Stimulated activated naive B cell treated with anti-CD40 and anti-IgM and Interleukin-4, amounts not matched to agents 10 μg/mL and 1 μg/mL and 100 μg/mL, for 72 hours (primary cell): ENCODE results near the gene GBP6.
A peak's percentile ranks its signal among the peaks of the same experiment; 100 is the strongest.
"Not testable (repeated sequence)": the region's sequence is repeated elsewhere in the genome, so short reads cannot be mapped to it uniquely, and the experiment has no call there.

ENCODE experiments used
- ATAC-seq, 2 donors: fragments of 150-1000 bp; cut with Tn5 transposase; replicated peaks; 2 replicates each; pipeline ENCODE4 v1.10.0; 2021; ENCODE audit warnings: moderate library complexity in 1 of 2
- DNase-seq: peaks from one replicate; pipeline ENCODE4 v3.0.0; 2021
- H3K27ac Mint-ChIP-seq: one replicate; pipeline ENCODE4 v1.8.0; 2022; ENCODE audit warnings: mild to moderate bottlenecking, mixed read lengths
- H3K27me3 Mint-ChIP-seq, 2 donors: one replicate each; pipeline ENCODE4 v1.8.0; 2022; ENCODE audit warnings: mixed read lengths in 2 of 2
- H3K36me3 Mint-ChIP-seq, 2 donors: one replicate each; pipeline ENCODE4 v1.8.0; 2022; ENCODE audit warnings: mixed read lengths in 2 of 2, mild to moderate bottlenecking in 1 of 2
- H3K4me1 Mint-ChIP-seq, 2 donors: one replicate each; pipeline ENCODE4 v1.8.0; 2022; ENCODE audit warnings: mixed read lengths in 2 of 2, mild to moderate bottlenecking in 1 of 2
- H3K4me3 Mint-ChIP-seq, 2 donors: one replicate each; pipeline ENCODE4 v1.8.0; 2022; ENCODE audit warnings: mild to moderate bottlenecking in 2 of 2, mixed read lengths in 2 of 2, moderate library complexity in 1 of 2
- H3K9me3 Mint-ChIP-seq, 2 donors: one replicate each; pipeline ENCODE4 v1.8.0; 2022; ENCODE audit warnings: mixed read lengths in 2 of 2, mild to moderate bottlenecking in 1 of 2

GBP6 gene

DNA sequence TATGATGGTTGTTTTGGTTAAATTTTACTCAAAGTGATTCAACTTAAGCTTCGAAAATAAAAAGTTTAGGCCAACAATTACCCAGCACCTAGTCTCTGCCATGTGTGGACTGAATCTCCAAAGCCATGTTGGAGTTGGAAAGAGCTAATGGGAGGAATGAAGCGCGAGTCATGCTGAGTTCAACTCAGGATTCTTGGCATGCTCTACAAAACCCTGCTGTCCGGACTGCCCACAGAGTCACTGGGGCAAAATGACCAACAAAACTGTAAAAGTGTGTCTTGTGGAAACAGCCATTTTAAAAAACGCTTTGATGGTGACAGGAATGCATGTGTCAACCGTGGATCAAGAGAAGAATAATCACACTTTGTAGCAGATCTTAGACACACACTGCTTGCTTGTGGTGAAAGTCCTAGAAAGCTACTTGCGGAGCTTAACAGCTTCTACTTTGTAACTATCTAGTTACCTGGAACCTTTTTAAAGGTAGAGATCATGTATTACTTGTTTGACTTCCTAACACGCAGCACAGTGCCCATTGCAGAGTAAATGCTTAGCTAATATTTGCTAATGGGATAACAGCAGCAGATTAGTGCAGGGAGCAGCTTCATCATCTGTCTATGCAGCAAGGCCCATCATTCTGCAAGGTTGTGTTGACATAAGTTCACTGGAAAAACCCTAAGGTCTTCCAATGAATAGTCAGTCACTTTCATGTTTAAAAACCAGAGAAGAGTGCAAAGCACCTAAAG is 7.0 kb upstream of the GBP6 start:
- Mint-ChIP-seq H3K27me3 (no peaks in the 10 kb centered on the region), H3K9me3 (no peaks in the 10 kb centered on the region), H3K36me3 (no peaks in the 10 kb centered on the region), H3K27ac (no peak overlapping the region), H3K4me1 (peaks cover 10 to 29% of the 10 kb centered on the region in 2 donors), H3K4me3 (no peak overlapping the region)
- DNase-seq (no peak), ATAC-seq (peak; percentile 48 to 51)

DNA sequence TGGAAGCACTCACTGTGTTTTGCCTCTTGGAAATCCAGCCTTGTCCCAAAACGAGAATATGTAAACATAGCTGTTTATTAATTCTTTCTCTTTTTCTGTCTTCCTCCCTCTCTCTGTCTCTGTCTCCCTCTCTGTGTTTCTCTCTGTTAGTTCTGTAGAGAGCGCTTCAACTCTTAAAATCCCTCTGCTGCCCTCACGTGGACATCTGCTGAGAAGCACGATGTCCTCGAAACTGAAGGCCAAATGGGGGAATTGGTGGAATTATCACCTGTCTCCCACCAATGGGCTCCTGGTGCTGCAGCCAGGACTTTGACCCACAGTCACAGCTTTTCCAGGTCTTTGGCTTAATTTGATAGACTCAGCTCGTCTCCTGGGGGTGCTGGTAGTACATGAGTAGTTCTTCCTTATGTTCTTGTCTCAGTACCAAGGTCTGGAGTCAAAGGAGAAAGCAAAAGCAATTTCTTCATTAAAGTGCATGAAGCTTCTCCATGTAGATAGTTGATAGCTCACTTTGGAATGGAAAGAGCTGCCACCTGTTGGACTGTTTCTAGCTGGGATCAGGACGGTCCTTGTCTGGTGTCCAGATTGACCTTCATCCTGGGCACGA is 5.5 kb upstream of the GBP6 start:
- Mint-ChIP-seq H3K27ac (no peak overlapping the region), H3K36me3 (no peaks in the 10 kb centered on the region), H3K9me3 (no peaks in the 10 kb centered on the region), H3K4me1 (peaks cover 13 to 38% of the 10 kb centered on the region in 2 donors), H3K4me3 (no peak overlapping the region), H3K27me3 (no peaks in the 10 kb centered on the region)
- DNase-seq (peak; percentile 62), ATAC-seq (peak; percentile 80 to 84)

DNA sequence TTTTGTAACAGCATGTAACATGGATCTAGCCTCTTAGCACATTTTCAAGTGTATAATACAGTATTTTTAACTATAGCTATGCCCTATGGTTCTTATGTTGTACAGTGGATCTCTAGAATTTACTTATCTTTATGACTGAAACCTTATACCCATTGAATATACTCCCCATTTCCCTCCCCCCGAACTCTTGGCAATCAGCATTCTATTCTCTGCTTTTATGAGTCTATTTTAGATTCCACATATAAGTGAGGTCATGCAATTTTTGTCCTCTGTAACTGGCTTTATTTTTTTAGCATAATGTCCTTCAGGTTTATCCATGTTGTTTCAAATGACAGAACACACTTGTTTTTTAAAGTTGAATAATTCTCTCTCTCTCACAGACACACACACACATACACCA is 3.1 kb upstream of the GBP6 start:
- Mint-ChIP-seq H3K27ac (no peak overlapping the region), H3K4me1 (peaks cover 11 to 32% of the 10 kb centered on the region in 2 donors), H3K27me3 (no peaks in the 10 kb centered on the region), H3K9me3 (no peaks in the 10 kb centered on the region), H3K36me3 (no peaks in the 10 kb centered on the region), H3K4me3 (no peak overlapping the region)
- no peak for DNase-seq
- no peak for ATAC-seq

DNA sequence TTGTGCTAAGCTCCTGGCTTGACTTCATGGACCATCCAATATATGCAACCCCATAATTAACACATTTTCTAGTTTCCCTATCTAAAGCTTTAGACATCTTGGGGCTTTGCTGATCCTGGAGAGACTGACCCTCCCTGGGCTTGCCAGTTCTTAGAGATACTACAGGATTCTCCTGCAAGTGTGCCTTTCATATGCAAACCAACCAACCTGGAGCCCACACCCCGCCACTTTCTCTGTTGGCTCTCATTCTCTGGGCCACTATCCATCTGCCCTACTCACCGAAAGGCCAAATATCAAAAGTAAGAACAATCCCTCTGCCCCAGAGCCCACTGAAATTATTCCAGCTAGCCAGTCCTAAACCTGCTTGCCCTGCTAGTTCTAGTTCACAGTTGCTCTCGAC is 2.2 kb upstream of the GBP6 start:
- DNase-seq: no peak
- ATAC-seq: no peak
- no peaks in the 10 kb centered on the region for H3K9me3 Mint-ChIP-seq
- peaks cover 11 to 29% of the 10 kb centered on the region in 2 donors for H3K4me1 Mint-ChIP-seq
- no peak overlapping the region for H3K27ac Mint-ChIP-seq
- no peaks in the 10 kb centered on the region for H3K27me3 Mint-ChIP-seq
- no peaks in the 10 kb centered on the region for H3K36me3 Mint-ChIP-seq
- H3K4me3 Mint-ChIP-seq: no peak overlapping the region

DNA sequence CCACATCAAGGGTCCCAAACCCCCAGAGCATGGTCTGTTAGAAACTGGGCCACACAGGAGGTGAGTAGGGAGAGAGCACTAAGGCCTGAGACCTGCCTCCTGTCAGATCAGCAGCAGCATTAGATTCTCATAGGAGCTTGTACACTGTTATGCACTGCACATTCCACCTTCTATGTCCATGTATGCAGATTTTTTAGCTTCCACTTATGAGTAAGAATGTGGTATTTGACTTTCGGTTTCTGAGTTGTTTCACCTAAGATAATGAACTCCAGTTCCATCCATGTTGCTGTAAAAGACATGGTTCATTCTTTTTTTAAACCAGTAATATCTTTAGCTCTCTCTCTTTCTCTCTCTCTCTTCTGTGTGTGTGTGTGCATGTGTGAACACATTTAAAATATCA is 663 bp upstream of the GBP6 start:
- Mint-ChIP-seq H3K4me1 (peaks cover 5 to 16% of the 10 kb centered on the region in 2 donors), H3K4me3 (no peak overlapping the region), H3K27ac (no peak overlapping the region), H3K9me3 (no peaks in the 10 kb centered on the region), H3K36me3 (no peaks in the 10 kb centered on the region), H3K27me3 (no peaks in the 10 kb centered on the region)
- ATAC-seq (peak; percentile 81 to 89), DNase-seq (no peak)

DNA sequence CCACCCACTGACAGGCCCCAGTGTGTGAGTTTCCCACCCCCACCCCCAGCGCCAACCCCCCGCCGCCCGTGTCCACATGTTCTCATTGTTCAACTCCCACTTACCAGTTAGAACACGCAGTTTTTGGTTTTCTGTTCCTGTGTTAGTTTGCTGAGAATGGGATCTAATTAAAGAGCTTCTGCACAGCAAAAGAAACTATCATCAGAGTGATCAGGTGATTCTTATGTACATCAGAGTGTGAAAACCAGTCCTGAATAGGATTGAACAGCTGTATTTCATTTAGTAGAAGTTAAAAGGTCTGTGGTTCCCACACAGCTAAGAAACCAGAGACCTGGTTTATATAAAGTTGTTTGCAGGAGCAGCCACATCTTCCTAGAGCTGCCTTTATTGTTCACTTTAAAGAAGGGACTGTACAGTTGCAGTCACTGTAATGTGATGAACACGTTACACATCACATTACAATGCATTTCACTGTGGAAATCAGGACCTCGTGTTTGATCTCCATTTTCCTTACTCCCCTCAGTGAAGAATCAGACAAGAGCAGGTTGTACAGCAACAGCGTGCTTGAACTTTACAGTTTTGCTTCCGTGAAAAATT is 1.2 kb downstream of the GBP6 start:
- no peak for DNase-seq
- Mint-ChIP-seq H3K9me3 (no peaks in the 10 kb centered on the region), H3K4me3 (no peak overlapping the region), H3K27ac (no peak overlapping the region), H3K4me1 (peaks cover 4 to 13% of the 10 kb centered on the region in 2 donors), H3K36me3 (no peaks in the 10 kb centered on the region), H3K27me3 (no peaks in the 10 kb centered on the region)
- ATAC-seq: no peak

DNA sequence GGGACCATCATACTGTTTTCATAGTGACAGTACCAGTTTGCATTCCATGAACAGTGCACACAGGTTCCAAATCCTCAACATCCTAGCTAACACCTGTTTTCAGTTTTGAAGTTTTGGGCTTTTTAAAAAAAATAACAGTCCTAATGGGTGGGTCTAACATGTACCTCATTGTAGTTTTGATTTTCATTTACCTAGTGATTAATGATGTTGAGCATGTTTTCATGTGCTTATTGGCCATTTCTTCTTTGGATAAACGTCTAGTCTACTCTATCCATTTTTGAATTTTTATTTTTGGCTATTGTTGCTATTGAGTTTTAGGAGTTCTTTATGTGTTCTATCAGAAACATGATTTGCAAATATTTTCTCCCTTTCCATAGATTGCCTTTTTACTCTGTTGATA is 3.4 kb downstream of the GBP6 start:
- H3K27ac Mint-ChIP-seq: no peak overlapping the region
- no peak overlapping the region for H3K4me3 Mint-ChIP-seq
- H3K36me3 Mint-ChIP-seq: no peaks in the 10 kb centered on the region

DNA sequence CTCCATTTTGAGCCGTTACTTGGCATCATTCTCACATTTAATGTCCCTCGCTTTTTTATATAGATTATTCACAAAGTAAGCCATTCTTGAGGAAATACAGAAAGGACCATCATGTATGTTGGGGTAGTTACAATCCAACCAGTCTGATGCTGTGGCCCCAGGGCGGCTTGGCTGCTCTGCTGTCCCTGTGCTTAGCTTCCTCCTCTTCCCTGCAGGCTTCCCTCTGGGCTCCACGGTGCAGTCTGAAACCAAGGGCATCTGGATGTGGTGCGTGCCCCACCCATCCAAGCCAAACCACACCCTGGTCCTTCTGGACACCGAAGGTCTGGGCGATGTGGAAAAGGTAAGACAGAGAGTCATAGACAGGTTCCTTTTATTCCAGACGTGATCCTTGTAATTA is 5.5 kb downstream of the GBP6 start:
- Mint-ChIP-seq H3K27ac (no peak overlapping the region), H3K36me3 (no peaks in the 10 kb centered on the region), H3K9me3 (peaks cover 3 to 5% of the 10 kb centered on the region in 2 donors), H3K4me3 (no peak overlapping the region), H3K4me1 (no peaks in the 10 kb centered on the region), H3K27me3 (no peaks in the 10 kb centered on the region)
- ATAC-seq: no peak
- no peak for DNase-seq

More for the DNA sequence above, 3.4 kb downstream of the GBP6 start:
- no peak for DNase-seq
- H3K9me3 Mint-ChIP-seq: no peaks in the 10 kb centered on the region
- ATAC-seq: no peak
- H3K4me1 Mint-ChIP-seq: peaks cover 4 to 13% of the 10 kb centered on the region in 2 donors
- H3K27me3 Mint-ChIP-seq: no peaks in the 10 kb centered on the region

DNA sequence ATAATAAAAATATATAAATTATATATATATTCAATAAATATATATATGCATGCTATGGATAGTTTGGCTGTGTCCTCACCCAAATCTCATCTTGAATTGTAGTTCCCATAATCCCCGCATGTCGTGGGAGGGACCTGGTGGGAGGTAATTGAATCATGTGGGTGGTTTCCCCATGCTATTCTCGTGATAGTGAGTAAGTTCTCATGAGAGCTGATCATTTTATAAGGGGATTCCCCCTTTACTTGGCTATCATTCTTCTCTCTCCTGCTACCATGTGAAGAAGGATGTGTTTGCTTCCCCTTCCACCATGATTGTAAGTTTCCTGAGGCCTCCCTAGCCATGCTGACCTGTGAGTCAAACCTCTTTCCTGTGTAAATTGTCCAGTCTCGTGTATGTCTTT is 10.0 kb downstream of the GBP6 start:
- not testable (repeated sequence) for H3K27ac Mint-ChIP-seq, H3K36me3 Mint-ChIP-seq, H3K27me3 Mint-ChIP-seq, ATAC-seq, H3K4me1 Mint-ChIP-seq, H3K4me3 Mint-ChIP-seq, DNase-seq, H3K9me3 Mint-ChIP-seq

DNA sequence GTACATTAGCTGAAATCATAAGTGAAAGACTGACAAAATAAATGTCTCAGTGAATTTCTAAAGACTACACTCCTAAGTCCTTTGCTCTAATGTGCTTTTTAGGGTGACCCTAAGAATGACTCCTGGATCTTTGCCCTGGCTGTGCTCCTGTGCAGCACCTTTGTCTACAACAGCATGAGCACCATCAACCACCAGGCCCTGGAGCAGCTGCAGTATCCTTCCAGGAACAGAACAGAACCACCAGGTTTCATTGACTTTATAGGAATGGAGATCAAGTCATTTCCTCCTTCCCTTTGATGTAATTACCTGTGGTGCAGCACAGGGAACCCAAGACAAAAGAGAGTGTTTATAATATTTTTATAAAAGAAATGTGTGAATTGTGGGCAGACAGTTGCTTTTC is 14.1 kb downstream of the GBP6 start:
- H3K4me1 Mint-ChIP-seq: peaks cover 3 to 5% of the 10 kb centered on the region in 2 donors
- H3K36me3 Mint-ChIP-seq: no peaks in the 10 kb centered on the region
- DNase-seq (no peak), ATAC-seq (no peak)
- no peak overlapping the region for H3K27ac Mint-ChIP-seq
- H3K9me3 Mint-ChIP-seq: peaks cover 8 to 9% of the 10 kb centered on the region in 2 donors
- H3K27me3 Mint-ChIP-seq: peaks cover 0 to 6% of the 10 kb centered on the region in 2 donors
- no peak overlapping the region for H3K4me3 Mint-ChIP-seq

DNA sequence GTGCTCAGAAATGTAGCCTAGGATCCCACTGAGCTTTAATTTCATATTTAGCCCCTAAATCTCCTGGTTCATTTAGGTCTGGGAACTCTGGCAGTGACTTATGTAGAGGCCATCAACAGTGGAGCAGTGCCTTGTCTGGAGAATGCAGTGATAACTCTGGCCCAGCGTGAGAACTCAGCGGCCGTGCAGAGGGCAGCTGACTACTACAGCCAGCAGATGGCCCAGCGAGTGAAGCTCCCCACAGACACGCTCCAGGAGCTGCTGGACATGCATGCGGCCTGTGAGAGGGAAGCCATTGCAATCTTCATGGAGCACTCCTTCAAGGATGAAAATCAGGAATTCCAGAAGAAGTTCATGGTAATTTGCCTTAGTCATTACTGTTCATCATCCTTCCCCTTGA is 17.8 kb downstream of the GBP6 start:
- no peaks in the 10 kb centered on the region for H3K27me3 Mint-ChIP-seq
- DNase-seq: no peak
- H3K4me1 Mint-ChIP-seq: peaks cover 3 to 5% of the 10 kb centered on the region in 2 donors
- ATAC-seq: no peak
- no peaks in the 10 kb centered on the region for H3K36me3 Mint-ChIP-seq
- no peaks in the 10 kb centered on the region for H3K9me3 Mint-ChIP-seq
- no peak overlapping the region for H3K27ac Mint-ChIP-seq
- H3K4me3 Mint-ChIP-seq: no peak overlapping the region

DNA sequence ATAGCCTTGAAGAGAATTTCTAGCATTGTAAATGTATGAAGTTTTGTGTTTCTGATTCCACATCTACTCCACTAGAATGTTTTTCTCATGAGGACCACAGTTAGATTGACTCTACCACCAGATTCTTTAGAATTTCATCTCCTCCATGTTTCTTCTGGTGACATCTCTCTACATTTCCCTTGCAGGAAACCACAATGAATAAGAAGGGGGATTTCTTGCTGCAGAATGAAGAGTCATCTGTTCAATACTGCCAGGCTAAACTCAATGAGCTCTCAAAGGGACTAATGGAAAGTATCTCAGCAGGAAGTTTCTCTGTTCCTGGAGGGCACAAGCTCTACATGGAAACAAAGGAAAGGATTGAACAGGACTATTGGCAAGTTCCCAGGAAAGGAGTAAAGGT is 18.6 kb downstream of the GBP6 start:
- H3K27ac Mint-ChIP-seq: no peak overlapping the region
- DNase-seq: no peak
- H3K4me3 Mint-ChIP-seq: no peak overlapping the region
- no peaks in the 10 kb centered on the region for H3K27me3 Mint-ChIP-seq
- H3K36me3 Mint-ChIP-seq: no peaks in the 10 kb centered on the region
- H3K9me3 Mint-ChIP-seq: no peaks in the 10 kb centered on the region
- no peak for ATAC-seq
- H3K4me1 Mint-ChIP-seq: peaks cover 3 to 5% of the 10 kb centered on the region in 2 donors

DNA sequence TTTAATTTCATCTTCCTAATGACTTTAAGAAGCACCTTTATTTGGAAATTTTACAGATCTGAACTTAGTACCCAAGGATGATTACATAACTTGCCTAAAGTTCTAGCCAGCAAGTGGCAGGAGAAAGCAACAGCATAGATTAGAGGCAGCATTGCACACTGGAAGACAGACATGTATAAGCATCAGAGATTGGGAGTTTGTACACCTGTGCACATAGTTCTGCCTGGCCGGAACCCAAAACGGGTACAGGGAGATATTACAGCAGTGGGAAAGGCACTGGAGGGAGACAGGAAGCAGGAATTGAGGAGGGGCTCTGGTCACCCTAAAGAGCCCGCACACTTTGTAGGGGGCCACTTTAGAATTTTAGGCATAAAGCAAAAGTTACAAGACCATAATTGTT is 19.3 kb downstream of the GBP6 start:
- ATAC-seq (no peak), DNase-seq (no peak)
- Mint-ChIP-seq H3K4me1 (peaks cover 3 to 5% of the 10 kb centered on the region in 2 donors), H3K27me3 (no peaks in the 10 kb centered on the region), H3K36me3 (no peaks in the 10 kb centered on the region), H3K4me3 (no peak overlapping the region), H3K27ac (no peak overlapping the region), H3K9me3 (no peaks in the 10 kb centered on the region)

DNA sequence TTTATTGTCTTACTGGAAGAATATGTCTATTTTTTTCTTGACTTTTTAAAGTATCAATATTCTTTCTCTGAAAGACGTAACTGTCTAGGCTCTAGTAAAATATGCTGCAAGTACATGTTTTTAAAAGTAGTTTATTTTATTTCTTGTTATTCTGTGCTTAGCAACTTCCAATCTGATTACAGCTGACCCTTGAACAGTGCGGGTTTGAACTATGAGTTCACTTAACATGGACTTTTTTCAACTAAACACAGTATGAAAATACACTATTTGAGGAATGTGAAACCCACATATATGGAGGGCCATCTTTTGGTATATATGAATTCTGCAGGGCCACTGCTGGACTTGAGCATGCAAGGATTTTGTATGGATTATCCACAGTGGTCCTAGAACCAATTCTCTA is 26.8 kb downstream of the GBP6 start:
- no peaks in the 10 kb centered on the region for H3K4me1 Mint-ChIP-seq
- H3K27ac Mint-ChIP-seq: no peak overlapping the region
- H3K9me3 Mint-ChIP-seq: peaks cover 7 to 8% of the 10 kb centered on the region in 2 donors
- DNase-seq (no peak), ATAC-seq (no peak)
- no peaks in the 10 kb centered on the region for H3K27me3 Mint-ChIP-seq
- no peak overlapping the region for H3K4me3 Mint-ChIP-seq
- H3K36me3 Mint-ChIP-seq: peaks cover 0 to 1% of the 10 kb centered on the region in 2 donors

DNA sequence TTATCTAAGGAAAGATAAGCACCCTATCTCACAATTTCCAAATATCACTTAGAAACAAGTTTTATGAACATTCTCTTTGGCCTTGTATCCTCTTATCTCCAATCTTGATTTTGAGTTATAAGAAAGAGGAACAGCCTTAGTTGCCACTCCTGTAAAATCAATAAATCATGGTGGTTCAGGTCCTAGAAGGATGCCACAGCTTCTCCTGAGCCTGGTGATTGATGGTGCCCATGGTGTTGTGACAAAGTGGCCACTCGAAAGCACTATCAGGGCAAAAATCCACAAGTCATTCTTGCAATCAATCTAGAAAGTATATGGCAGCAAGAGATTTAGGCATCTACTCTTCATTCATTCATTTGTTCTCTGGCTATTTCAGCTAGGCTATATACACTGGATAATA is 27.8 kb downstream of the GBP6 start:
- Mint-ChIP-seq H3K4me3 (no peak overlapping the region), H3K9me3 (peaks cover 7 to 12% of the 10 kb centered on the region in 2 donors), H3K27ac (no peak overlapping the region), H3K36me3 (peaks cover 0 to 1% of the 10 kb centered on the region in 2 donors), H3K4me1 (no peaks in the 10 kb centered on the region), H3K27me3 (no peaks in the 10 kb centered on the region)
- ATAC-seq (no peak), DNase-seq (no peak)
